IMR-90 (cell line): ENCODE results near the gene TMEM184C. TPM values are rescaled to one million over a fixed set of nuclear protein-coding genes. Genes with fewer than 3 reads are reported as not detected.

ENCODE experiments used
- ATAC-seq: fragments of 200-7000 bp; cut with Tn5 transposase; 2 replicates; pipeline ENCODE4 v1.9.1; 2020; ENCODE audit warnings: low read depth, mild to moderate bottlenecking, moderate library complexity
- BruUV-seq: library from RNA; stranded (reverse); fragments of 400-500 nt; replicated peaks from 2 replicates; lab custom pipeline; 2021; lab: Mats Ljungman, UMichigan
- CTCF ChIA-PET: fragments of 300-600 bp; formaldehyde crosslinking; extraction: SDS; loops from one replicate; lab custom pipeline; 2021; ENCODE audit warnings: antibody characterized with exemption; lab: Yijun Ruan, JAX
- POLR2A ChIA-PET: fragments of 300-600 bp; sonication (Branson Sonifier 250); formaldehyde crosslinking; loops from one replicate; lab custom pipeline; 2022; ENCODE audit warnings: antibody characterized with exemption; ENCODE audit not compliant: unreplicated experiment; lab: Charles Lee
- DNase-seq: peaks from one replicate; pipeline ENCODE4 v3.0.0; 2013
- H2AFZ ChIP-seq: replicated peaks from 2 replicates; pipeline ENCODE3; 2013; ENCODE audit warnings: low read length, mild to moderate bottlenecking; ENCODE audit not compliant: poor library complexity
- H2AK5ac ChIP-seq: 2 replicates; pipeline ENCODE4 v1.6.1; 2013; ENCODE audit warnings: low read depth, low read length, inconsistent platforms
- H2AK9ac ChIP-seq: replicated peaks from 2 replicates; pipeline ENCODE3; 2013; ENCODE audit warnings: mild to moderate bottlenecking, low read depth, low read length, moderate library complexity; ENCODE audit not compliant: poor library complexity
- H2BK120ac ChIP-seq: 2 replicates; pipeline ENCODE4 v1.6.1; 2013; ENCODE audit warnings: low read depth, low read length, inconsistent platforms
- H2BK15ac ChIP-seq: 3 replicates; pipeline ENCODE4 v1.6.1; 2013; ENCODE audit warnings: low read depth, low read length, inconsistent platforms
- H2BK20ac ChIP-seq: 2 replicates; pipeline ENCODE4 v1.6.1; 2013; ENCODE audit warnings: low read depth, mild to moderate bottlenecking, inconsistent platforms, low read length, moderate library complexity
- H2BK5ac ChIP-seq: 2 replicates; pipeline ENCODE4 v1.6.1; 2013; ENCODE audit warnings: mild to moderate bottlenecking, low read depth, low read length, inconsistent platforms; ENCODE audit not compliant: poor library complexity, severe bottlenecking
- H3K14ac ChIP-seq: replicated peaks from 2 replicates; pipeline ENCODE4 v1.6.1; 2013; ENCODE audit warnings: low read depth, low read length, inconsistent platforms
- H3K18ac ChIP-seq: 2 replicates; pipeline ENCODE4 v1.6.1; 2013; ENCODE audit warnings: low read depth, low read length, control low read depth
- H3K23ac ChIP-seq: 2 replicates; pipeline ENCODE4 v1.6.1; 2013; ENCODE audit warnings: low read depth, low read length, inconsistent platforms
- H3K27ac ChIP-seq: 2 replicates; pipeline ENCODE4 v1.5.1; 2013; ENCODE audit warnings: mild to moderate bottlenecking, control low read depth, low read length; ENCODE audit not compliant: insufficient read depth
- H3K27me3 ChIP-seq: 2 replicates; pipeline ENCODE4 v1.6.1; 2013; ENCODE audit warnings: low read length; ENCODE audit not compliant: control insufficient read depth, insufficient read depth
- H3K36me3 ChIP-seq: 2 replicates; pipeline ENCODE4 v1.6.1; 2013; ENCODE audit warnings: low read length, mixed read lengths; ENCODE audit not compliant: control insufficient read depth, insufficient read depth
- H3K4ac ChIP-seq: 2 replicates; pipeline ENCODE4 v1.6.1; 2013; ENCODE audit warnings: low read depth, low read length, inconsistent platforms
- H3K4me1 ChIP-seq: 2 replicates; pipeline ENCODE4 v1.6.1; 2013; ENCODE audit warnings: low read length, mixed read lengths; ENCODE audit not compliant: control insufficient read depth, insufficient read depth
- H3K4me2 ChIP-seq: 2 replicates; pipeline ENCODE4 v1.6.1; 2013; ENCODE audit warnings: low read depth, mild to moderate bottlenecking, control low read depth, low read length, moderate library complexity
- H3K4me3 ChIP-seq: 2 replicates; pipeline ENCODE4 v1.5.1; 2013; ENCODE audit warnings: low read depth, mild to moderate bottlenecking, control low read depth, low read length, moderate library complexity; ENCODE audit not compliant: insufficient read depth
- H3K56ac ChIP-seq: 2 replicates; pipeline ENCODE4 v1.6.1; 2013; ENCODE audit warnings: low read length, inconsistent platforms; ENCODE audit not compliant: insufficient read depth; ENCODE audit errors: extremely low read depth
- H3K79me1 ChIP-seq, 2 experiments: 2 replicates each; pipeline ENCODE4 v1.6.1; 2013; ENCODE audit warnings: low read length in 2 of 2, inconsistent platforms in 1 of 2, low read depth in 1 of 2
- H3K9ac ChIP-seq: 2 replicates; pipeline ENCODE4 v1.6.1; 2013; ENCODE audit warnings: low read depth, low read length, control low read depth
- H3K9me1 ChIP-seq: 2 replicates; pipeline ENCODE4 v1.6.1; 2013; ENCODE audit warnings: low read length, inconsistent platforms; ENCODE audit not compliant: insufficient read depth
- H3K9me3 ChIP-seq: 2 replicates; pipeline ENCODE4 v1.6.1; 2013; ENCODE audit warnings: low read length; ENCODE audit not compliant: control insufficient read depth, insufficient read depth
- H4K20me1 ChIP-seq: 2 replicates; pipeline ENCODE4 v1.6.1; 2013; ENCODE audit warnings: low read length, inconsistent platforms; ENCODE audit not compliant: insufficient read depth
- H4K5ac ChIP-seq: 2 replicates; pipeline ENCODE4 v1.6.1; 2013; ENCODE audit warnings: mild to moderate bottlenecking, low read depth, low read length, control low read depth
- H4K8ac ChIP-seq, 2 experiments: 2 replicates each; pipeline ENCODE4 v1.6.1; 2013; ENCODE audit warnings: low read depth in 2 of 2, low read length in 2 of 2, control low read depth in 1 of 2, inconsistent platforms in 1 of 2
- H4K91ac ChIP-seq: 2 replicates; pipeline ENCODE4 v1.6.1; 2013; ENCODE audit warnings: low read depth, low read length, inconsistent platforms; ENCODE audit not compliant: insufficient read depth
- BHLHE40 ChIP-seq: fragments of 150-350 bp; IDR thresholded peaks from 2 replicates; pipeline ENCODE4 v1.6.1; 2016; ENCODE audit warnings: mild to moderate bottlenecking, low read depth, low read length
- CEBPB ChIP-seq: IDR thresholded peaks from 2 replicates; pipeline ENCODE4 v1.6.1; 2012; ENCODE audit warnings: low read depth, low read length, improper control_type of control experiment
- CHD1 ChIP-seq: IDR thresholded peaks from 2 replicates; pipeline ENCODE4 v1.6.1; 2012; ENCODE audit warnings: low read depth, low read length, improper control_type of control experiment
- CTCF ChIP-seq: conservative IDR thresholded peaks from 2 replicates; pipeline ENCODE4 v1.5.1; 2012; ENCODE audit warnings: mild to moderate bottlenecking, low read depth, low read length, improper control_type of control experiment
- ELK1 ChIP-seq: fragments of 150-350 bp; IDR thresholded peaks from 2 replicates; pipeline ENCODE4 v1.6.1; 2016; ENCODE audit warnings: low read depth, mild to moderate bottlenecking, low read length, moderate library complexity, borderline replicate concordance
- FOS ChIP-seq: fragments of 150-350 bp; IDR thresholded peaks from 2 replicates; pipeline ENCODE4 v1.6.1; 2016; ENCODE audit warnings: low read depth, low read length
- MAFK ChIP-seq: IDR thresholded peaks from 2 replicates; pipeline ENCODE4 v1.6.1; 2012; ENCODE audit warnings: low read depth, low read length, improper control_type of control experiment
- MAZ ChIP-seq: IDR thresholded peaks from 2 replicates; pipeline ENCODE4 v1.6.1; 2012; ENCODE audit warnings: low read depth, mild to moderate bottlenecking, low read length, improper control_type of control experiment, moderate library complexity, borderline replicate concordance
- MXI1 ChIP-seq: IDR thresholded peaks from 2 replicates; pipeline ENCODE4 v1.6.1; 2012; ENCODE audit warnings: low read depth, mild to moderate bottlenecking, low read length, moderate library complexity, borderline replicate concordance
- NFE2L2 ChIP-seq: fragments of 150-350 bp; IDR thresholded peaks from 2 replicates; pipeline ENCODE4 v1.6.1; 2016; ENCODE audit warnings: low read depth, mild to moderate bottlenecking, low read length
- POLR2A ChIP-seq: IDR thresholded peaks from 2 replicates; pipeline ENCODE4 v1.6.1; 2012; ENCODE audit warnings: mild to moderate bottlenecking, low read depth, low read length
- RAD21 ChIP-seq: IDR thresholded peaks from 2 replicates; pipeline ENCODE4 v1.6.1; 2012; ENCODE audit warnings: low read length, improper control_type of control experiment
- RCOR1 ChIP-seq: IDR thresholded peaks from 2 replicates; pipeline ENCODE4 v1.6.1; 2012; ENCODE audit warnings: mild to moderate bottlenecking, low read length, improper control_type of control experiment; ENCODE audit not compliant: insufficient replicate concordance
- RFX5 ChIP-seq: IDR thresholded peaks from 2 replicates; pipeline ENCODE4 v1.8.0; 2012; ENCODE audit warnings: low read depth, mild to moderate bottlenecking, low read length, moderate library complexity
- SMC3 ChIP-seq: fragments of 150-350 bp; IDR thresholded peaks from 2 replicates; pipeline ENCODE4 v1.6.1; 2016; ENCODE audit warnings: low read depth, mild to moderate bottlenecking, antibody characterized with exemption, low read length, moderate library complexity
- WGBS, 2 experiments: methylation state at CpG; one replicate each; pipeline versions ENCODE4 v1.1.5 to v1.1.7; 2013; ENCODE audit warnings: missing lambda C conversion rate in 2 of 2; ENCODE audit not compliant: insufficient read length in 1 of 2; ENCODE audit errors: extremely low coverage in 2 of 2; 5-methylcytosine and 5-hydroxymethylcytosine counted together
- dilution Hi-C: fragments of 300-500 bp; cut with HindIII; formaldehyde crosslinking; loops from one replicate; pipeline ENCODE4 v1.14.3; 2018; ENCODE audit warnings: low sequenced_read_pairs; ENCODE audit not compliant: unreplicated experiment
- in situ Hi-C: fragments of 300-500 bp; cut with MboI; formaldehyde crosslinking; loops from 3 replicates; pipeline ENCODE4 v1.14.3; 2019; ENCODE audit warnings: low sequenced_read_pairs, inconsistent platforms, mixed read lengths
- intact Hi-C: fragments of 100-400 bp; cut with micrococcal nuclease; formaldehyde crosslinking; loops from 2 replicates; pipeline ENCODE4 v1.10.0; 2022
- polyA plus RNA-seq, 3 experiments: library from polyadenylated mRNA; depleted of rRNA; stranded (reverse); fragments of >200 nt; gene quantifications; 2 replicates each; pipeline ENCODE4 v1.2.3, GENCODE V29; 2012; ENCODE audit warnings: low replicate concordance in 1 of 3
- total RNA-seq: library from RNA; depleted of rRNA; stranded (reverse); fragments of >200 nt; gene quantifications from 2 replicates; pipeline ENCODE4 v1.2.3, GENCODE V29; 2012
- TF ChIP-seq, protein P1 (sequence below): fragments of 150-350 bp; IDR thresholded peaks from 2 replicates; pipeline ENCODE4 v1.6.1; 2017; ENCODE audit warnings: mild to moderate bottlenecking, antibody characterized with exemption, low read length, low read depth

TMEM184C gene
- total and polyA plus RNA-seq, 2 of the 4 experiments (the other 2 are of a cell fraction), result 17.4 to 67.6 TPM

- no TSS peak for BruUV-seq
- CTCF ChIA-PET, result no interaction called here
- no peak overlapping the region for H2BK5ac ChIP-seq
- no peaks in the 10 kb centered on the region for H4K20me1 ChIP-seq
- H3K9me3 ChIP-seq, result no peaks in the 10 kb centered on the region
- no peak overlapping the region for H3K9ac ChIP-seq
- no peaks in the 10 kb centered on the region for H3K4me1 ChIP-seq
- no peak for DNase-seq
- H4K8ac ChIP-seq, result no peak overlapping the region
- intact Hi-C loops, result loop anchor here (1.0 kb wide), 1 partner anchor 10 kb away; no protein-coding TSS in a partner anchor
- H3K23ac ChIP-seq, result no peak overlapping the region
- H2AK9ac ChIP-seq, result no peak overlapping the region
- no peak overlapping the region for H2AK5ac ChIP-seq
- no peaks in the 10 kb centered on the region for H3K27me3 ChIP-seq
- H3K4ac ChIP-seq, result no peak overlapping the region
- no peak overlapping the region for H4K91ac ChIP-seq
- TF ChIP-seq CTCF (no peak), CEBPB (no peak), CHD1 (no peak), RFX5 (no peak), RAD21 (no peak), NFE2L2 (no peak), MXI1 (no peak), POLR2A (no peak), MAFK (no peak), ELK1 (no peak), FOS (no peak), SMC3 (no peak), RCOR1 (no peak), BHLHE40 (no peak), MAZ (no peak)
- TF ChIP-seq, protein P1, sequence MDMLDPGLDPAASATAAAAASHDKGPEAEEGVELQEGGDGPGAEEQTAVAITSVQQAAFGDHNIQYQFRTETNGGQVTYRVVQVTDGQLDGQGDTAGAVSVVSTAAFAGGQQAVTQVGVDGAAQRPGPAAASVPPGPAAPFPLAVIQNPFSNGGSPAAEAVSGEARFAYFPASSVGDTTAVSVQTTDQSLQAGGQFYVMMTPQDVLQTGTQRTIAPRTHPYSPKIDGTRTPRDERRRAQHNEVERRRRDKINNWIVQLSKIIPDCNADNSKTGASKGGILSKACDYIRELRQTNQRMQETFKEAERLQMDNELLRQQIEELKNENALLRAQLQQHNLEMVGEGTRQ, result no peak
- no peak overlapping the region for H3K4me2 ChIP-seq
- no peaks in the 10 kb centered on the region for H3K9me1 ChIP-seq
- POLR2A ChIA-PET, result no interaction called here
- H2AFZ ChIP-seq, result no peak overlapping the region
- no peak overlapping the region for H4K5ac ChIP-seq
- peaks cover 9 to 11% of the 10 kb centered on the region in 2 experiments; a peak in 3 of 4 replicates for H3K79me1 ChIP-seq
- no peak overlapping the region for H3K18ac ChIP-seq
- no peak overlapping the region for H3K56ac ChIP-seq
- dilution Hi-C loops, result no loop called here
- no peak overlapping the region for H3K14ac ChIP-seq
- no CpG with 5 or more reads among the region's 1 CpG for whole genome bisulfite sequencing, 2 experiments
- no peak overlapping the region for H3K27ac ChIP-seq
- no peak overlapping the region for H2BK120ac ChIP-seq
- no peak overlapping the region for H2BK20ac ChIP-seq
- in situ Hi-C loops, result no loop called here
- no peak overlapping the region for H3K4me3 ChIP-seq
- H2BK15ac ChIP-seq, result no peak overlapping the region
- peaks cover 12% of the 10 kb centered on the region for H3K36me3 ChIP-seq
- ATAC-seq, result no peak
Measured at GRCh38 chr4:147651563-147651962, 34.4 kb downstream of the TMEM184C start.
